Measurements from ENCODE around the gene SULT2B1. TPM values are rescaled to one million over a fixed set of nuclear protein-coding genes. Genes with fewer than 3 reads are reported as not detected.

SULT2B1 gene
- total RNA-seq, 4 donors from 2014 or later: 0.32 to 0.41 TPM; not detected in 2

DNA sequence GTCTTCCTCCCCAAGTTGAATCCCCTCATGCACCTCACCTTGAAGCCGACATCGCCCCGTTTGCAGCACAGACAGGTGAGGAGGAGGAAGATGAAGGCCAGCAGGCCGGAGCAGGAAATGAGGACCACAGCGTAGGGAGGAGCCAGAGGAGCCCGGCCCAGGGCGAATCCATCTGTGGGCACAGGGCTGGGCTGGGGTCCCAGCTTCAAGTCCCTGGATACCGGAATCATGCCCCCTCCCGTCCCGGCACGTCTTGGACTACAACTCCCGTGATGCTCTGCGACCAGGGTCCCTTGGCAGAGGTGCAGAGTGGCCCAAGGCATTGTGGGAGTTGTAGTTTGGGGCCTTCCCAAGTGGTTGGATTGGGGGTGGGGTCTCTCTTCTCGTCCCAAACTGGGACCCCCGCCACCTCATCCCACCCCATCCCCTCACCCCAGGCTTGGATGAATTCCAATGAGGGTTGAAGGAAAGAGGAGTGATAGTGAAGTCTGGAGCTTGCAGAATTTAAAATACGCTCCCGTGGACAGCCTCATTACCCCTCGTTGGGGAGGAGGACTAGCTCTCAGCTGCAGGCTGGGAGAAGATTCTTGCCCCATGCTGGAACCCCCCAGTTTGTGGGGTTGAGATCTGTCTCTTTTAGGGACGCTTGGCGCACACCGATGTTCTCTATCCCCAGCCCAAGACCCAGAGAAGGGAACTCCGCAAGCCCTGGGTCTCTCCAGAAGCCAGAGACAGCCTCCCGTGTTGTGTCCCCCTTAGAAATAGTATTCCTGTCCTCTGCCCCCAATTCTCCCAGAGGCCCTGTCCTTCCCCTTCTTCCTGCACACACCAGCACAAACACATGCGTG, 41.3 kb upstream of the SULT2B1 start:
- intact Hi-C loops (cut with DNase I; ENCODE audit: low total_unique reads) (no loop called here), in situ Hi-C loops (cut with MboI; ENCODE audit: low pct_ligation_motif_present in 1 of 4, low pct_unique_long_range_greater_than_20kb in 1 of 4, low sequenced_read_pairs in 3 of 4) (no loop called here)
- no peak for TF ChIP-seq POLR2AphosphoS5 (IDR thresholded peaks at IDR 0.05)
- no peak overlapping the region for H3K27ac ChIP-seq
- peaks cover 39% of the 10 kb centered on the region for H3K27me3 ChIP-seq
- WGBS, 2 donors (ENCODE audit: low coverage in 1 of 2): 11 to 26% methylated on average over 9 to 24 of the region's 24 CpGs
- H3K9me3 ChIP-seq: no peaks in the 10 kb centered on the region
- H3K36me3 ChIP-seq: no peaks in the 10 kb centered on the region
- peak overlapping the region in 1 of 4 donors; percentile 7 for H3K4me3 ChIP-seq
- H3K4me1 ChIP-seq: peaks cover 0 to 9% (median 4%) of the 10 kb centered on the region in 4 donors
- DNase-seq: peak; percentile 71

DNA sequence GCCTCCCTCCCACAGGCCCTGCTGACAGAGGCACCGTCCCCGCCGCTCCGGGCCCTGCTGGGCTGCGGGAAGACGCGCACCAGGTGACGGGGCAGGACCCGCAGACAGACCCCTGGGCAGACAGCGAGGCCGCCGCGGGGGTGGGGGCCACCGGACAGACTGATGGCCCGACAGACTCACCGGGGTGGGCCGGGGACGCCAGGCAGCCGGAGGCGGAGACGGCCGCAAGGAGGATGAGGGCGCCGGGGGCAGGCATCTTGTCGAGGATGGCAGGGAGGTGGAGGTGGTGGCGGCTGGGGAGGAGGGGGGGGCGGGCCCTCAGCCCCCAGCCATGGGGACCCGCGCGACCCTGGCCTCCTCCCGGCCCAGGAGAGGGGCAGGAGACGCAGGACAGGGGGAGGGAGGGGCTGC, 40.6 kb upstream of the SULT2B1 start:
- WGBS, 2 donors (ENCODE audit: low coverage in 1 of 2): 1% methylated on average over 17 of the region's 32 CpGs; no CpG with 5 or more reads in 1 of the 2 donors

DNA sequence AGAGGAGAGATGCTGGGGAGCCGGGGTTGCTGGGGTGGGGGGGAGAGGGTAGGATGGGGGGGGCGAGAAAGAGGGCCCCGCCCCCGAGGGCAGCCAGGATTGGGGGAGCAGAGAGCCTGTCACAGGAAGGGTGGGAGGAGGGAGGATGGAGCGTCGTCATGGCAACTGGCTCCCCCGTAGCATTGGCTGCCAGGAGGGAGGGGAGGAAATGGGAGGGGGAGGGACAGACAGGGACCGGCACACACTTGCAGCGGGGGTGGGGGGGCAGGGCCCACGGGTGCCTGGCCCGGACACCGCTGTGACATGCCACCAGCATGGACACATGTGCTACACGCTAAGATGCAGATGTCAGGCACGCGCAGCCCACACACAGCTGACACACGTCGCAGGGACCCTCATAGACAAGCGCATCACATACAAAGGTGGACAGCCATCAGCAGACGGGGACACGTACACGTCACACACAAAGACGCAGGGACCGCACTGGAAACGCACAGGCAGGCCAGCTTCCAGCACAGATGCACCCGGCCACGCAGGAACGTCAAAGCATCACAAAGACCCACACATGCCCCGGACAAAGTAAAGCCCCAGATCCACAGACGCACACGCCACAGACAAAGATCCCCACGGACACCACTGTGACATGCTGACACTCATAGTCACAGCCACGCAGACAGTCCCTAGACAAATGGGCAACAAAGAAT, 40.0 kb upstream of the SULT2B1 start, which contains the start of gene LMTK3:
Gene LMTK3, minus strand, starts transcription at position 36 of the 704 bp plus-strand sequence. CDS start 259 bp downstream, outside the sequence.
- no peak within 1 kb of the TSS for H3K27ac ChIP-seq
- no peak for TF ChIP-seq POLR2A (IDR thresholded peaks at IDR 0.05)
- TF ChIP-seq, protein P1, sequence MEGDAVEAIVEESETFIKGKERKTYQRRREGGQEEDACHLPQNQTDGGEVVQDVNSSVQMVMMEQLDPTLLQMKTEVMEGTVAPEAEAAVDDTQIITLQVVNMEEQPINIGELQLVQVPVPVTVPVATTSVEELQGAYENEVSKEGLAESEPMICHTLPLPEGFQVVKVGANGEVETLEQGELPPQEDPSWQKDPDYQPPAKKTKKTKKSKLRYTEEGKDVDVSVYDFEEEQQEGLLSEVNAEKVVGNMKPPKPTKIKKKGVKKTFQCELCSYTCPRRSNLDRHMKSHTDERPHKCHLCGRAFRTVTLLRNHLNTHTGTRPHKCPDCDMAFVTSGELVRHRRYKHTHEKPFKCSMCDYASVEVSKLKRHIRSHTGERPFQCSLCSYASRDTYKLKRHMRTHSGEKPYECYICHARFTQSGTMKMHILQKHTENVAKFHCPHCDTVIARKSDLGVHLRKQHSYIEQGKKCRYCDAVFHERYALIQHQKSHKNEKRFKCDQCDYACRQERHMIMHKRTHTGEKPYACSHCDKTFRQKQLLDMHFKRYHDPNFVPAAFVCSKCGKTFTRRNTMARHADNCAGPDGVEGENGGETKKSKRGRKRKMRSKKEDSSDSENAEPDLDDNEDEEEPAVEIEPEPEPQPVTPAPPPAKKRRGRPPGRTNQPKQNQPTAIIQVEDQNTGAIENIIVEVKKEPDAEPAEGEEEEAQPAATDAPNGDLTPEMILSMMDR (IDR thresholded peaks at IDR 0.05): no peak
- no peak for TF ChIP-seq POLR2AphosphoS5 (IDR thresholded peaks at IDR 0.05)
- TF ChIP-seq EP300 (IDR thresholded peaks at IDR 0.05; ENCODE audit: low read depth): no peak
- 0 to 11% methylated on average over 4 to 30 of the region's 32 CpGs for WGBS, 2 donors (ENCODE audit: low coverage in 1 of 2)
- peaks cover 0 to 9% (median 4%) of the 10 kb centered on the region in 4 donors for H3K4me1 ChIP-seq
- intact Hi-C loops (cut with DNase I; ENCODE audit: low total_unique reads) (no loop called here), in situ Hi-C loops (cut with MboI; ENCODE audit: low pct_ligation_motif_present in 1 of 4, low pct_unique_long_range_greater_than_20kb in 1 of 4, low sequenced_read_pairs in 3 of 4) (no loop called here)
- peak; percentile 55 for DNase-seq
- peaks cover 45% of the 10 kb centered on the region for H3K27me3 ChIP-seq
- no peaks in the 10 kb centered on the region for H3K9me3 ChIP-seq
- peak within 1 kb of the TSS in 1 of 4 donors; percentile 7 for H3K4me3 ChIP-seq
- no peaks in the 10 kb centered on the region for H3K36me3 ChIP-seq

More for the DNA sequence above, 40.6 kb upstream of the SULT2B1 start:
- DNase-seq: no peak
- intact Hi-C loops (cut with DNase I; ENCODE audit: low total_unique reads): no loop called here
- Histone ChIP-seq H3K9me3 (no peaks in the 10 kb centered on the region), H3K27me3 (peaks cover 39% of the 10 kb centered on the region), H3K36me3 (no peaks in the 10 kb centered on the region), H3K4me1 (peaks cover 0 to 9% (median 4%) of the 10 kb centered on the region in 4 donors), H3K27ac (no peak overlapping the region), H3K4me3 (peak overlapping the region in 1 of 4 donors; percentile 7)
- TF ChIP-seq, protein P1 (IDR thresholded peaks at IDR 0.05): no peak
- TF ChIP-seq EP300 (IDR thresholded peaks at IDR 0.05; ENCODE audit: low read depth) (no peak), POLR2A (IDR thresholded peaks at IDR 0.05) (no peak), POLR2AphosphoS5 (IDR thresholded peaks at IDR 0.05) (no peak)
- in situ Hi-C loops (cut with MboI; ENCODE audit: low pct_ligation_motif_present in 1 of 4, low pct_unique_long_range_greater_than_20kb in 1 of 4, low sequenced_read_pairs in 3 of 4): no loop called here

DNA sequence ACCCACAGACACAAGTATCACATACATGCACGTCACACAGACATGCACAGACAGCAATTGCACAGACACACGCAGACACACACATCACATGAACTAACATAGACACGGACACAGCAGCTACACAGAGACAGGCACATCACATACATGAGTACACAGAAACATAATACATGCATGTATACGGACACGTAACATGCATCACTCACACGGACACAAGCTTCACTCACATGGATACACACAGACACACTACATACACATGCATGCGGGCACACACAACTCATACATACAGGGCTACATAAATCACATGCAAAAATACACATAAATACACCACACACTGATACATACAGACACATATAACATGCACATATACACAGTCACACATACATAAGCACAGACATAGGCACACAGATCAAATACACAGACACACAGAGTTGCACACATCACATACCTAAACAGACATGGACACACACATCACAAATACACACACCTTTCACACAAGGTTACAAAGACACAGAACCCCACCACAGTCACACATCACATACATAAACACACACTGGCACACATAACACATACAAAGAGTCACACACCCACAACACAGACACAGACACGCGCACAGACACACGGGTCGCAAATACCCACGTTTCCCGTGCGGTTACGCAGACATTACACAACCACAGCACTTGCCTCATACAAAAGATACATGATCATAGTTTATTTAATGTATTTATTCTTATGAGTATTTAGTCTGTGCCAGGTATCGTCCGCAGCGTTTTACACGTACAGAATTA, 39.3 kb upstream of the SULT2B1 start:
- H3K4me3 ChIP-seq: no peak overlapping the region
- H3K27me3 ChIP-seq: peaks cover 50% of the 10 kb centered on the region
- 28 to 30% methylated on average over 13 to 19 of the region's 19 CpGs for WGBS, 2 donors (ENCODE audit: low coverage in 1 of 2)
- H3K9me3 ChIP-seq: no peaks in the 10 kb centered on the region
- H3K27ac ChIP-seq: no peak overlapping the region
- TF ChIP-seq POLR2AphosphoS5 (IDR thresholded peaks at IDR 0.05): no peak
- TF ChIP-seq POLR2A (IDR thresholded peaks at IDR 0.05): no peak
- no peak for TF ChIP-seq EP300 (IDR thresholded peaks at IDR 0.05; ENCODE audit: low read depth)
- TF ChIP-seq, protein P1 (IDR thresholded peaks at IDR 0.05): no peak
- H3K4me1 ChIP-seq: peaks cover 0 to 9% (median 4%) of the 10 kb centered on the region in 4 donors
- no peak for DNase-seq
- in situ Hi-C loops (cut with MboI; ENCODE audit: low pct_ligation_motif_present in 1 of 4, low pct_unique_long_range_greater_than_20kb in 1 of 4, low sequenced_read_pairs in 3 of 4): no loop called here
- intact Hi-C loops (cut with DNase I; ENCODE audit: low total_unique reads): no loop called here
- no peaks in the 10 kb centered on the region for H3K36me3 ChIP-seq

All from transverse colon (tissue), 4 donors.